ENCODE data around the gene SGTA.

SGTA gene

GRCh38 chr19:2782936-2783780 lies at the start of gene SGTA (continued):
- TF ChIP-seq ZNF843 (tag by site-specific recombination; IDR thresholded peaks at IDR 0.05) = no peak

- H3K27ac ChIP-seq (ENCODE audit: extremely low read depth, low read depth, low read length) = no peak overlapping the region
- no peaks in the 10 kb centered on the region for H3K4me1 ChIP-seq (ENCODE audit: control insufficient read depth, insufficient read depth, low read length)
- H3K9me3 ChIP-seq (ENCODE audit: control insufficient read depth, insufficient read depth, low read depth, low read length) = no peaks in the 10 kb centered on the region
- ChIA-PET POLR2A (no interaction called here), CTCF (interaction anchor here (0.7 kb wide), 1 partner anchor 20 kb away, joined by 3 read pairs; no protein-coding TSS in a partner anchor)
- peaks cover 0 to 37% of the 10 kb centered on the region in 2 experiments; a peak in 2 of 3 replicates for H3K36me3 ChIP-seq (ENCODE audit: control insufficient read depth in 2 of 2, insufficient read depth in 1 of 2, low read length in 2 of 2)
- no peak overlapping the region for H3K4me3 ChIP-seq (ENCODE audit: low read depth, low read length)
- no peak for TF ChIP-seq KLF8 (tag by site-specific recombination; IDR thresholded peaks at IDR 0.05)
- no peak for TF ChIP-seq ATF2 (tag by site-specific recombination; IDR thresholded peaks at IDR 0.05; ENCODE audit: low read depth)
- no peak for TF ChIP-seq SETDB1 (IDR thresholded peaks at IDR 0.05; ENCODE audit: insufficient read length, low read length)
- TF ChIP-seq ZNF398 (tag by site-specific recombination; IDR thresholded peaks at IDR 0.05) = no peak
- TF ChIP-seq ZNF629 (tag by site-specific recombination; IDR thresholded peaks at IDR 0.05) = no peak
- TF ChIP-seq ZNF521 (tag by site-specific recombination; IDR thresholded peaks at IDR 0.05) = no peak
- no peak for TF ChIP-seq ZNF585B (tag by site-specific recombination; IDR thresholded peaks at IDR 0.05)
- TF ChIP-seq ZNF23 (tag by site-specific recombination; IDR thresholded peaks at IDR 0.05; ENCODE audit: borderline replicate concordance) = no peak
- no peak for TF ChIP-seq ZNF510 (tag by site-specific recombination; IDR thresholded peaks at IDR 0.05; ENCODE audit: insufficient replicate concordance)
- TF ChIP-seq ZNF157 (tag by site-specific recombination; IDR thresholded peaks at IDR 0.05) = no peak
- no peak for TF ChIP-seq ZNF416 (tag by site-specific recombination; IDR thresholded peaks at IDR 0.05)
- no peak for TF ChIP-seq ZNF366 (tag by site-specific recombination; conservative IDR thresholded peaks at IDR 0.05)
- TF ChIP-seq ZNF121 (tag by site-specific recombination; IDR thresholded peaks at IDR 0.05) = no peak
- no peak for TF ChIP-seq ZNF426 (tag by site-specific recombination; IDR thresholded peaks at IDR 0.05)
- no peak for TF ChIP-seq ZNF654 (tag by site-specific recombination; IDR thresholded peaks at IDR 0.05; ENCODE audit: low read depth)
- no peak for TF ChIP-seq SP2 (tag by site-specific recombination; IDR thresholded peaks at IDR 0.05)
- TF ChIP-seq ZNF645 (tag by site-specific recombination; IDR thresholded peaks at IDR 0.05) = no peak
- no peak for TF ChIP-seq ZFP37 (tag by site-specific recombination; IDR thresholded peaks at IDR 0.05)
Measured at GRCh38 chr19:2827840-2828489, 44.9 kb upstream of the SGTA start.
